GM18505 (cell line): ENCODE measurements around the gene TRIM24.

Experiments
- ATAC-seq: cut with Tn5 transposase; IDR thresholded peaks from one replicate; pipeline ENCODE4 v1.9.1; 2021; ENCODE audit not compliant: unreplicated experiment
- POLR2A ChIP-seq: IDR thresholded peaks from 4 replicates; pipeline ENCODE4 v1.6.1; 2011; ENCODE audit warnings: borderline replicate concordance; ENCODE audit not compliant: insufficient read depth, insufficient read length; ENCODE audit errors: extremely low read depth

Gene TRIM24

DNA sequence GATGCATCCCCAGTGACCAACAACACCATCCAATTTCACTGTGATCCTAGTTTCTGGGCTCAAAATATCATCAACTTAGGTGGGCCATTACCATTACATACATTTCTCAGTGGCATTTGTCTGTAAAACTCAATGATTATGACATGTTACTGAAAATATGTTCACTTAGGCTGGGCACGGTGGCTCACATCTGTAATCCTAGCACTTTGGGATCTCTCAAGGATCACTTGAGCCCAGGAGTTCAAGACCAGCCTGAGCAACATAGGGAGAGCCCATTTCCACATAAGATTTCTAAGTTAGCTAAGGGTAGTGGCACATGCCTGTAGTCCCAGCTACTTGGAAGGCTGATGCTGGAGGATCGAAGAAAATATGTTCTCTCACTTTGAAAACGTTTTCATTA, 91.0 kb downstream of the TRIM24 start:
- TF ChIP-seq POLR2A, result no peak
- ATAC-seq, result no peak

- no peak for ATAC-seq
- TF ChIP-seq POLR2A, result no peak
These were observed 93.7 kb downstream of the TRIM24 start for GRCh38 chr7:138553805-138554204.

DNA sequence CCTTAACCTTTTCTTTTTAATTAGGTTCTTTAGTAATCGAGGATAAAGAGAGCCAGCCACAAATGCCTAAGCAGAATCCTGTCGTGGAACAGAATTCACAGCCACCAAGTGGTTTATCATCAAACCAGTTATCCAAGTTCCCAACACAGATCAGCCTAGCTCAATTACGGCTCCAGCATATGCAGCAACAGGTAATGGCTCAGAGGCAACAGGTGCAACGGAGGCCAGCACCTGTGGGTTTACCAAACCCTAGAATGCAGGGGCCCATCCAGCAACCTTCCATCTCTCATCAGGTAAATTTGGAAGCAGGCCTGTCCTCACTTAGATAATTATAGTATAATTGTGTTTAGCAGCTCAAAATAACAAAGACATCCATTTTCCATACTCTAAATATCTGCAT, 94.6 kb downstream of the TRIM24 start:
- ATAC-seq, result no peak
- TF ChIP-seq POLR2A, result no peak

- ATAC-seq, result no peak
- TF ChIP-seq POLR2A, result no peak
These were observed 95.6 kb downstream of the TRIM24 start for GRCh38 chr7:138555684-138556083.

DNA sequence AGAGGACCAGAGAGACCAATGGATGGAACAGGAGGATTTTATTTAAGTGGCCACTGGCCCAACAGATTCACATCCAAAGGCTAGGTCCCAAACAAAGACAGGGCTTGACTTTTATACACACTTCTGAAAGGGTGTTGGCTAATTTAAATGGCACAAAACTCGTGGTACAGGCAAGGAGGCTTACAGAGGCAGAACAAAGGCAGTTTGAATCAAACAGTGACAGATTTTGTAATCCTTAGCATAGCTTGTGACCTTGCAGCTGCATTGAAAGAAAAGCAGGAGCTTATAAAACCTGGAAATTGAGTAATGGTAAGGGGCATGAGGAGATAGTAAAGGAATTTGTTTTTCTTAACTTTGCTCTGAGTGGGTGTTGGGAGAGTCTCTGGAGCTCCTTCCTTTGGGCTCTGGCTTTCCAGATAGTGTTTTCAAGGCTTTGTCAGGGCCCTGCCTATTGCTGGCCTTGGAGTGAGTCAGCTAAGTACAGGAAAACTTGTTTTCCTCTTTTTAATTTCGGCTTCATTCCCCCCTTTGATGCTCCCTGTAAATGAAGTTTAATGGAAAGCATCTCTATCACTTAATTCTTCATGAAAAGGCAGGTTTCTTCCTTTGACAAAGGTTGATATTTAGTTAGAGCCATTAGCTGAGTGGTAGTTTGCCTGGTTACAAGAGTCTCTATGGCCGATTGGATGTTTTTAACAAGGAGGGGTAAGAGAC, 96.9 kb downstream of the TRIM24 start:
- ATAC-seq, result no peak
- TF ChIP-seq POLR2A, result no peak

DNA sequence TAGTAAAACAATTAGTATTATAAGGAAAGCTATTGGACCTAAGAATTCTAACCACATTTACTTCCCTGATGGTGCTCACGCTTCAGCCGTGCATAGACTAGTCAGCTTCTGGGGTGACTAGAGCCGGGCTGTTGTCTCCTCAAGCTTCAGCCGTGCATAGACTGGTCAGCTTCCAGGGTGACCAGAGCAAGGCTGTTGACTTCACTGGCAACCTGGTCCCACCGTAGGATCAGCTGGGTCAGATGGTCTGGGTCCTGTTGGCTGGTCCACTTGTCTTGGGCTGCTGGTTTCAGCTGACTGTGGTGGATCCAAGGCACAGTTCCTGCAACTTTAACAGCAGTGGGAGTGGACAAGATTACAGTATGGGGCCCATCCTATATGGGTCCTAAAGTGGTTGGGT, 99.4 kb downstream of the TRIM24 start:
- no peak for TF ChIP-seq POLR2A
- ATAC-seq, result no peak

DNA sequence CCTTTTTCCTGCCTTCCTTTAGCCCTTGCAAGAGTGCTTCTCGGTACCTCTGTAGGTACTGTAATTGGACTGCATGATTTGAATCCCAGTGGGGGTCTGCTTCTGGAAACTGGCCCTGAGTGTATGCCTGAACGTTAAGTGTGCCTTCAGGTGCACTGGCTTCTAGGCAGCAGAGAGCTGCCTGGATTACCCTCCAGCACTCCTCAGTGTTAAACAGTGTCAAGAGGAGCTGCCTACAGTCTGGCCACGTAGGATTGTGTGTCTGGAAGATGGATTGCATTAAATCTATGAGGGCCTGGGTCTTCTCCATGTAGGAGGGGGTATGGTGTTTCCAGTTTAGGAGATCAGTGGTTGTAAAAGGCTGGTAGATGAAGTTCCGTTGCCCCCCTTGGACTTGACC, 103.7 kb downstream of the TRIM24 start:
- no peak for TF ChIP-seq POLR2A

GRCh38 chr7:138564365-138564764, 104.3 kb downstream of the TRIM24 start:
- no peak for ATAC-seq
- no peak for TF ChIP-seq POLR2A

More for the DNA sequence above, 103.7 kb downstream of the TRIM24 start:
- no peak for ATAC-seq

DNA sequence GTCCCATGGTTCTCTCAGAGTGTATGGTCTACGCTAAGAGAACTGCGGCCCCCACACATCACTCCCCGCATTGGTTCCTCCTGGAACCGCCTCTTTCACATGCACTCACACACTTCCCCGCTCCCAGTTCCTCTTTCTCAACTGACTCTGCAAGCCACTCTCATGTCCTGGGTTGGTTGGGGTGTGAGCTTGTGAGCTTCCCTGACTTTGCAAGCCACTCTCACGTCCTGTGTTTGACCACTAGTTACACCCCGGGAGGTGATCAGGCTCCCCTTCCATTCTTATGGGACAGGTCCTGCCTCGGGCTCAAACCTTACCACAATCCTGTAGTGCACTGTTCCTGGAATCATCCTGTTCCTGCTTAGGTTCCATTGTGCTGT, 105.0 kb downstream of the TRIM24 start:
- no peak for ATAC-seq

GRCh38 chr7:138565451-138566114, 105.5 kb downstream of the TRIM24 start:
- no peak for TF ChIP-seq POLR2A
- no peak for ATAC-seq

More for the DNA sequence above, 105.0 kb downstream of the TRIM24 start:
- TF ChIP-seq POLR2A, result no peak

GRCh38 chr7:138568655-138569054, 108.6 kb downstream of the TRIM24 start:
- ATAC-seq, result no peak
- no peak for TF ChIP-seq POLR2A

GRCh38 chr7:138569418-138569817, 109.4 kb downstream of the TRIM24 start:
- no peak for TF ChIP-seq POLR2A
- ATAC-seq, result no peak

DNA sequence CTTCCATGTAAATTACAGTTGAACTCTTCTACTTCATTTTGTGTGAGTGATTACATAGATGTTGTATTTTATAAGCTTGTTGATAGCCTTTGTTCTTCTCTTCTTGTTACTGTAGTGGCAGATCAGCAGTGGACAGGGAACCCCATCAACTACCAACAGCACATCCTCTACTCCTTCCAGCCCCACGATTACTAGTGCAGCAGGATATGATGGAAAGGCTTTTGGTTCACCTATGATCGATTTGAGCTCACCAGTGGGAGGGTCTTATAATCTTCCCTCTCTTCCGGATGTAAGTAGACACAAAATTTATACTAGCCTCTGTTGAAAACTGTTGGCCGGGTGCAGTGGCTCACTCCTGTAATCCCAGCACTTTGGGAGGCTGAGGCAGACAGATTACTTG, 110.7 kb downstream of the TRIM24 start:
- ATAC-seq, result no peak
- TF ChIP-seq POLR2A, result no peak

DNA sequence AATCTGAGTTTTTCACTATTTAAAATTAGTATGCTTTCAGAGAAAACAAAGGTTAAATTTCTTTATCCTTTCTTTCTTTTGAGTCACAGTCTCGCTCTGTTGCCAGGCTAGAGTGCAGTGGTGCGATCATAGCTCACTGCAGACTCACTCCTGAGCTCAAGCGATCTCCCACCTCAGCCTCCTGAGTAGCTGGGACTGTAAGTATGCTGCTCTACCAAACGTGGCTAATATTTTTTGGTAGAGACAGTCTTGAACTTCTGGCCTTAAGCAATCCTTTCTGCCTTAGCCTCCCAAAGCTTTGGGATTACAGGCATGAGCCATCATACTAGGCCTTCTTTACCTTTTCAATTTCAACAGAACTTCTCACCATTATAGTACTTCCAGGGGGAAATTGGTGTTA, 113.7 kb downstream of the TRIM24 start:
- ATAC-seq, result no peak
- no peak for TF ChIP-seq POLR2A
